GM18909 (cell line): ENCODE results near the gene FOXD2.

Experiments
- ATAC-seq: cut with Tn5 transposase; IDR thresholded peaks from one replicate; pipeline ENCODE4 v1.9.1; 2021; ENCODE audit warnings: mild to moderate bottlenecking; ENCODE audit not compliant: unreplicated experiment, poor library complexity

FOXD2 gene

DNA sequence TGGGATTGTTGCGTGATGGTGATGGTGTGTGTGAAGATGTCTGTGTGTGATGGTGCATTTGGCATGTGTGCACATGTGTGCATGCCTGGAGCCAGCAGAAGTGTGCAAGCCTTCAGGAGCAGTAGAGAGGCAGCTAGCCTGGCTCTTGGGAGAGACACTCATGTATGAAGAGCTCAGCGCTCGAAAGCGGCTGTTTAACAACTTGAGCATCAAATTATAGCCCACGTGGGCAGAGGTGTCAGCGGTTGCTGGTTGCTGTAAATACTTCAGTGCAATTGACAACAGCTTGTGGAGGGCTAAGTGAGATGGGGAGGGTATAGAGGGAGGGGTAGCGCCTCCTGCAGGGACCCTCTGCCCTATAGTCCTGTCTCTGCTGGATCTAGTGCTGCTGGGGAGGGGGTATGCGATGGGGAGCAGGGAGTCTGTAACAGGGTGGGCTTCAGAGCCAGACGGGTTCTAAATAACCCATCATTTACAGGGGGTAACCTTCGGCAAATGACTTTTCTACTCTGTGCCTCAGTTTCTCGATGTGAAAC is 21.5 kb downstream of the FOXD2 start:
- ATAC-seq: no peak

DNA sequence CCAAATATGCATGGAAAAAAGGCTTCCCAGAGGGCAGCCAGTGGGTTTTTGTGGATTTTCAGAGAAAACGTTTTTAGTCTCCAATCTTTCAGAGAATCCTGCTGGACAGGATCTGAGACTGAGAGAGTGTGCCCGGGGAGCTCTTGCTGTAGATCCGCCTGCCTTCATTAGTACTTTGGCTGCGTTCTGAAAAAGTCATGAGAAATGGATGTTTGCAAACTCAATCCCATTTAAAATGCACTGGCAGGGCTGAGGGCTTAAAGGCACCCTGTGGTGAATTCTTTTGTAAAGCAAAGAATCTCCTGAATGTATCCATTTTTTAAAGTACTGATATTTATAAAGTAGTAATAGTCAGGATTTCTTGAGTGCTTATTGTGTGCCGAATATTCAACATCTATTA is 22.2 kb downstream of the FOXD2 start:
- ATAC-seq: no peak

- no peak for ATAC-seq
Measured at GRCh38 chr1:47460456-47460855, 22.6 kb downstream of the FOXD2 start.

- no peak for ATAC-seq
Measured at GRCh38 chr1:47465605-47466004, 27.8 kb downstream of the FOXD2 start.

DNA sequence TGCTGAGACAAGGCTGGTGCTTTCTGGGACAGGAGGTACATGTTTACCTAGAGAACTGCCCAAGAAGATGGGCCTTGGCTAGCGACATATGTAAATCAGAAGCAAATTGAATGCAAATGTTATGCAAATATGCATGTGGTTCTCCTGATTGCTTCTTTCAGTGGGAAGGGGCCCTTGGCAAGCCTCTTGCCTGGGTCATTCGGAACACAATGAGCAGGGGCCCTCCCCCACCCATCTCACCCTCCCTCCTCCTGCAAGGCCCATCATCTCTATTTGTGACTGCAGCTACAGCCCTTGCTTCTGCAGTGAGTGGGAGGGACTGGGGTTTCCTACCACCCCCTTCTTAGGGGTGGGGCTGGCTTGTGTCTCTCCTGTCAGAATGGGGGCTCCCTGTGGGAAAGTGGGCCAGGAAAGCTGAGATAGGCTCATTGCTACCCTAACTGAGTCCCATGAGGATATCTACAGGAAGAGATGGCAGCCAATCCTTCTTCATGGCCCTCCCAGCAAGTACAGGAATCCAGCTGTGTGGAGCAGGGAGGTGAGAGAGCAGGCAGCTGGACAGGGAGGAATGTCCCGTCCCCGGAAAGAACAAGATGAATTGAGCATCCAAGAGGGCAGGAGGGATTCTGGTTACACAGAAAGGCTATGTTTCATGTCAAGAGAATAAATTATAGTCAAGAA is 31.0 kb downstream of the FOXD2 start:
- no peak for ATAC-seq

DNA sequence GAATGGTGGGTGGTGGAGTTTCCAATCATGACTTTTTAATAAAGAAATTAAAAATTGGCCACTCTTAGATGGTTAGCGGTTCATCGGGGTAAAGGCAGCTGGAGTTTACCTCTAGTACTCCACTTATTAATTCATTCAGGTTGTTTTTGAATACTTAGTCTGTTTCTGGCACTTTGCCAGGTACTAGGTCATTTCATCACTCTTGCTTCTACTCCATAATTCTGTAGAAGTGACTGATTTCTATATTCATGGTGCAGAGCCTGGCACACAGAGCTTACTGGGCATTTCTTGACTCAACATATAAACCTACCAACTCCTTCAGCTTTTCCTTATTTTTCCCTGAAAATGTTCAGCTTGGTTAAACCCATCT is 31.5 kb downstream of the FOXD2 start:
- no peak for ATAC-seq

- no peak for ATAC-seq
Measured at GRCh38 chr1:47469910-47470309, 32.1 kb downstream of the FOXD2 start.

DNA sequence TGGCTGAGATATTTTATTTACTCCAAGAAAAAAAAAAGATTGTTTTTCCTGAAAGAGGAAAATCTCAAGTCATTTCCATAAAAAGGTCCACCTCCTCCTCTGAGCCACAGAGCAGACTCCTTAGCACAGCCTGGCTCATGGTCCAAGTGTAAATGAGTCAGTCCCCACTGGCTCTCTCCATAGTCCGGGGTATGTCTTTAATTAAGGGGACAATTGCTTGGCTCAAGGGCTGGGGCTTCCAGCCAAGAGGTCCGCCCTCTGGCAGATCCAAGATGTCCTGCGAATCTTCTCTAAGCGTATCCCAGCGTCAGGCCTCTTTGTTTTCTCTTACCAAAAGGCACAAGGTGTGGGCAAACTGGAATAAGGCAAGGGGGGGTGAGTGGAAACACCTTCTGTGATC is 33.3 kb downstream of the FOXD2 start:
- ATAC-seq: no peak

DNA sequence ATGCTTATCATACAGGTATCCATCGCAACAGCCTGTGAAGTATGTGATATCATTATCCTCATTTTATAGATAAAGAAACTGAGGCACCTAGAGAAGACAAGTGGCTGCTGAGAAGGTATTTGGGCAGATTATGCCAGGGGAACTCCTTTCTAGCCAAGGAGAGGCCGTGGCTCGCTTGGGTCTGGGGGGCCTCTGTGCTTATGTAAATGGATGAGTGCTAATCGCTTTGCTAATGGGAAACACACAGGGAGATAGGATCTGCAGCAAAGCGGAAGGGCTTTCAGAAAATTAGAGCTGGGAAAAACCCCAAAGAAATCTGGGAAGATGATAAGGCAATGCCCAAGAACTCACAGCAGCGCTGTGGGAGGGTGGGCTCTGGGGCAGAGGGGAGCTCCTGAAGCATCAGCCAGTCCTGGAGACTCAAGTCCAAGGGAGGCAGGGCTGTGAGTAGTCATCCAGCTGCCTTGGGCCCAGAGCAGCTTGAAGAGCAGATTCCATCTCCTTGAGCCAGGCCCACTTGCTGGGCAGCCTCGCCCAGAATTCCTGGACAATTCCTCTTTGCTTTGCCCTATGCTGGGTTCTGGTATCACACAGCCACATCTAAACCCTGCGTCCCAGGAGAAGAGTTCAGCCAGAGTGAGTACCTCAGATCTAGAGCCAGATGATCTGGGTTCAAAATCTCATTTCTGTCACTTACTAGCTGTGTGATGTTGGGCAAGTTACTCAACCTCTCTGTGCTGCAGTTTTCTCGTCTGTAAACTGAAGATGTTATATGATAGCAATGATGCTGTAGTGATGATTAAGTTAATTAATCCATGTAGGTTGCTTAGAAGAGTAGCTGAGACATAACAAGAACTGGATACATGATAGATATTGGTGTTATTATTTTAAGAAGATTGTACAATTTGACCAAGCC is 36.7 kb downstream of the FOXD2 start:
- ATAC-seq: no peak

- no peak for ATAC-seq
Measured at GRCh38 chr1:47477595-47478080, 39.8 kb downstream of the FOXD2 start.

- ATAC-seq: no peak
Measured at GRCh38 chr1:47478090-47478489, 40.2 kb downstream of the FOXD2 start.

DNA sequence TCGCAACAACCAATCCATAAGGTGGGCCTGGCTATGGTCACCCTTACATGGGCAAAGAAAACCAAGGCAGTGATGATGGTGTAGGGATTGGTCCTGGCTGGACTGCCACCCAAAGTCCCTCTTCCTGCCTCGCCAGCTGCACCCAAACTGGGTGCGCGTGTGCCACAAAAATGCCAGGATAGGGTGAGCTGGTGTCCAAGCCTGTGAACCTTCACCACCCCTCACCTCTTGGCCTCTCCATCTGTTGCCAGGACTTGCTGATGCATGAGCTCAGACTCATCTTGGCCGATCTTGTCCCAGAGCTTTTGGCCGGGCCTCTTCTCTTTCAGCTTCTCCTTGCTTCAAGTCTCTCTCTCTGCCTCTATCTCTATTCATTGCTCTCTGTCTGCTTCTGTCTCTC is 41.8 kb downstream of the FOXD2 start:
- ATAC-seq: no peak

GRCh38 chr1:47481936-47482335 is 44.1 kb downstream of the FOXD2 start:
- ATAC-seq: no peak

- ATAC-seq: no peak
Measured at GRCh38 chr1:47482786-47483185, 44.9 kb downstream of the FOXD2 start.

DNA sequence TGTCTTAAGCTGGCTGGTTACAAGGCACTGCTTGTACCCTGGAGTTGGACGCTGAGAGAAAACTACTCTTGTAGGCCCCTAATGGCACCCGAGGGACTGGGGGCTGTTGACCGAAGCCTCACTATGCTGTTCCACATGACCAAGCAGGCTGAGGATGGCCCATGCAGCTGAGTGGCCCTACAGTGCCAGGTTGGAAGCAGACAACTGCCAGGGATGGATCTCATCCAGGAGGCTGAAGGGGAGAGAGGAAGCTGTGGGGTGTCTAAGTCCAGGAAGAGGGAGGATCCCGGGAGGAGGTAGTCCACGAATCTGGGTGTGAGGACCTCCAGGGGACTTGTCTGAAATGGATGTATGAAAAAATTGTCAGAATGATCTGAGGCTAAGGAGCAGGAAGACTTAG is 45.8 kb downstream of the FOXD2 start:
- no peak for ATAC-seq

GRCh38 chr1:47485817-47486216 is 48.0 kb downstream of the FOXD2 start:
- no peak for ATAC-seq

DNA sequence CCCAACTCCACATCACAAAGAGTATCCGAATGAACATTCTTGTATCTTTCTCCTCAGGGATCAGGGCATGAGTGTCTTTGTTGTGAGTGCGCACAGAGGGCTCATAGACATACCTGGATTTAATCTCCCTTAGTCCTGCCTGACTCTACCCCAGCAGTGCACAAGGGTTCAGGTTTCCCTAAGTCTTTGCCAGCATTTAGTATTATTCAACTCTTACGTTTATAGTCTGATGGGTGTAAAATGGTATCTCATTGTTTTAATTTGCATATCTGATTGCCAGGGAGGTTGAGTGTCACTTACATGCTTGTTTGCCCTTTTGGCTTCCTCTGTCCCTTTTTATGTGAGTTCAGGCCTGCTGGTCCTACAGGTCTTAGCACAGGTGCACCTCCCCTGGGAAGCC is 49.5 kb downstream of the FOXD2 start:
- no peak for ATAC-seq

GRCh38 chr1:47487850-47488450 is 50.1 kb downstream of the FOXD2 start:
- no peak for ATAC-seq
